GM10248 (cell line): ENCODE data around the gene UPK1A.
"Not testable (repeated sequence)": the region's sequence is repeated elsewhere in the genome, so short reads cannot be mapped to it uniquely, and the experiment has no call there.

Source experiments
- CTCF ChIA-PET: fragments of 300-600 bp; sonication (Branson Sonifier 250); formaldehyde crosslinking; extraction: SDS; loops from one replicate; lab custom pipeline; 2021; ENCODE audit warnings: antibody characterized with exemption; lab: Yijun Ruan, JAX
- POLR2A ChIA-PET: fragments of 350-650 bp; sonication (Branson Sonifier 250); formaldehyde crosslinking; extraction: SDS; loops from one replicate; lab custom pipeline; 2020; ENCODE audit warnings: antibody characterized with exemption; lab: Yijun Ruan, JAX
- DNase-seq: peaks from one replicate; pipeline ENCODE4 v3.0.0; 2012; ENCODE audit errors: extremely low spot score
- CTCF ChIP-seq: IDR thresholded peaks from 2 replicates; pipeline ENCODE4 v1.5.1; 2012; ENCODE audit warnings: mild to moderate bottlenecking, low read depth; ENCODE audit errors: extremely low read depth, missing control alignments, control extremely low read depth

Gene UPK1A

GRCh38 chr19:35650581-35650980 is 15.7 kb upstream of the UPK1A start:
- no peak for TF ChIP-seq CTCF
- CTCF ChIA-PET: no interaction called here
- POLR2A ChIA-PET: no interaction called here
- no peak for DNase-seq

GRCh38 chr19:35654828-35655227 is 11.5 kb upstream of the UPK1A start:
- ChIA-PET CTCF (interaction anchor here (1.0 to 1.4 kb wide), 3 partner anchors 21 to 140 kb away, joined by 3 to 4 read pairs (median 3); no protein-coding TSS in a partner anchor), POLR2A (interaction anchor here (0.6 kb wide), 1 partner anchor 231 kb away, joined by 6 read pairs; no protein-coding TSS in a partner anchor)
- DNase-seq: not testable (repeated sequence)

GRCh38 chr19:35655600-35655999 is 10.7 kb upstream of the UPK1A start:
- no peak for TF ChIP-seq CTCF
- ChIA-PET CTCF (interaction anchor here (0.8 to 1.4 kb wide), 3 partner anchors 11 to 141 kb away, joined by 3 read pairs; partner anchors contain the start of gene UPK1A), POLR2A (no interaction called here)
- no peak for DNase-seq

- POLR2A ChIA-PET: no interaction called here
- CTCF ChIA-PET: interaction anchor here (1.0 kb wide), 1 partner anchor 12 kb away, joined by 4 read pairs; no protein-coding TSS in a partner anchor
- TF ChIP-seq CTCF: no peak
- DNase-seq: no peak
Observed at GRCh38 chr19:35656700-35657099, 9.6 kb upstream of the UPK1A start.

GRCh38 chr19:35657904-35658700 is 8.2 kb upstream of the UPK1A start:
- ChIA-PET CTCF (interaction anchor here (0.9 to 1.2 kb wide), 2 partner anchors 10 to 70 kb away, joined by 3 read pairs; no protein-coding TSS in a partner anchor), POLR2A (interaction anchor here (0.6 kb wide), 1 partner anchor 226 kb away, joined by 4 read pairs; no protein-coding TSS in a partner anchor)
- no peak for TF ChIP-seq CTCF
- no peak for DNase-seq

- ChIA-PET POLR2A (interaction anchor here (0.6 to 0.9 kb wide), 3 partner anchors 12 to 197 kb away, joined by 3 to 5 read pairs (median 4); no protein-coding TSS in a partner anchor), CTCF (no interaction called here)
- no peak for DNase-seq
- no peak for TF ChIP-seq CTCF
Observed at GRCh38 chr19:35661995-35662340, 4.3 kb upstream of the UPK1A start.

GRCh38 chr19:35663981-35664380 is 2.3 kb upstream of the UPK1A start:
- ChIA-PET POLR2A (interaction anchor here (0.6 kb wide), 1 partner anchor 17 kb away, joined by 4 read pairs; no protein-coding TSS in a partner anchor), CTCF (interaction anchor here (1.0 to 1.5 kb wide), 2 partner anchors 10 to 72 kb away, joined by 3 to 4 read pairs; no protein-coding TSS in a partner anchor)
- no peak for DNase-seq
- no peak for TF ChIP-seq CTCF
